NB4 (cell line): Measurements from ENCODE around the gene TPBGL.

Experiments
- DNase-seq: peaks from one replicate; pipeline ENCODE4 v3.0.0; 2010; ENCODE audit warnings: low read depth
- H3K4me3 ChIP-seq: one replicate; pipeline ENCODE4 v1.5.1; 2011; ENCODE audit warnings: mild to moderate bottlenecking, low read depth, low read length, moderate library complexity
- CTCF ChIP-seq: IDR thresholded peaks from one replicate; pipeline ENCODE4 v1.5.1; 2012; ENCODE audit warnings: low read depth, low read length
- MYC ChIP-seq: IDR thresholded peaks from 2 replicates; pipeline ENCODE4 v1.6.1; 2011; ENCODE audit warnings: low read depth, low read length
- POLR2A ChIP-seq: IDR thresholded peaks from 2 replicates; pipeline ENCODE4 v1.6.1; 2011; ENCODE audit warnings: mild to moderate bottlenecking; ENCODE audit not compliant: insufficient read length; ENCODE audit errors: extremely low read depth
- TF ChIP-seq, protein P1 (sequence below): IDR thresholded peaks from 2 replicates; pipeline ENCODE4 v1.6.1; 2011; ENCODE audit warnings: low read depth, low read length

The TPBGL gene

GRCh38 chr11:75195167-75195962 lies 45.2 kb upstream of the TPBGL start:
- DNase-seq = no peak
- TF ChIP-seq MYC (no peak), POLR2A (no peak), CTCF (no peak)
- TF ChIP-seq, protein P1, sequence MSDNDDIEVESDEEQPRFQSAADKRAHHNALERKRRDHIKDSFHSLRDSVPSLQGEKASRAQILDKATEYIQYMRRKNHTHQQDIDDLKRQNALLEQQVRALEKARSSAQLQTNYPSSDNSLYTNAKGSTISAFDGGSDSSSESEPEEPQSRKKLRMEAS = no peak
- no peak overlapping the region for H3K4me3 ChIP-seq

GRCh38 chr11:75196426-75196825 lies 44.1 kb upstream of the TPBGL start:
- no peak overlapping the region for H3K4me3 ChIP-seq
- no peak for DNase-seq
- TF ChIP-seq MYC (no peak), POLR2A (no peak), CTCF (no peak)
- TF ChIP-seq, protein P1 = no peak

DNA sequence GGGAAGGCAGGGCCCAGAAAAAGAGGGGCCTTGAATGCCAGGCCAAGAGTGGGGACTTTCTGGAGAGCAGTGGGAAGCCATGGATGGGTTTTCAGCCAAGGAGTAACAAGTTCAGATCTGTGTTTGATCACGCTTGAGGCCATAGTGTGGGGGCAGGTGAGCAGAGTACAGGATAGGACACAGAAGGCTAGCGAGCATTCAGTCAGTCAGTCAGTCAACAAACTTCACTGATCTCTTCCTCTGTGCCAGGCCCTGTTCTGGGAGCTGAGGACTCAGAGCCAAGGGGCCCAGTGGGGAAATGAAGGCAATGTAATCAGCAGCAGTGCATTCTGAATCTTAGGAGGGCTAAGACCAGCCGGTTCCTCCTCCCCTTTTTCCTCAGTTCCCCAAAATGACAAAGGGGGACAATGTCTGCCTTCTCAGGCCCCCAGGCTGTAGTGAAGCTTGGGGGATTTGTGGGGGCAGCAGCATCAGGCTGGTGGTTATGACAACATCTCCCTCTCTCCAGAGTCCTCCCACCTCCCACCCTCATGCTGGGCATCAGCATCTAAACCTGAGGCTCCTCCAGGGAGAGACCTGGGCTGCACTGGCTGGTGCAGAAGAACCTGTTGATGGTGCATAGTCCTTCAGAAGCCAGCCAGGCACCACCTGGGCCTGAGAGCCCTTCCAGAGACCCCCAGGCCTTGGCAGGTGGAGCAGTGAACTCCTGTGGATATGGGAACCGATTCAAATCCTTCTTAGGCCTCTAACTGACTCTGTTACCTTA lies 42.9 kb upstream of the TPBGL start:
- DNase-seq = no peak
- TF ChIP-seq POLR2A (no peak), CTCF (no peak), MYC (no peak)
- TF ChIP-seq, protein P1 = no peak
- H3K4me3 ChIP-seq = no peak overlapping the region

DNA sequence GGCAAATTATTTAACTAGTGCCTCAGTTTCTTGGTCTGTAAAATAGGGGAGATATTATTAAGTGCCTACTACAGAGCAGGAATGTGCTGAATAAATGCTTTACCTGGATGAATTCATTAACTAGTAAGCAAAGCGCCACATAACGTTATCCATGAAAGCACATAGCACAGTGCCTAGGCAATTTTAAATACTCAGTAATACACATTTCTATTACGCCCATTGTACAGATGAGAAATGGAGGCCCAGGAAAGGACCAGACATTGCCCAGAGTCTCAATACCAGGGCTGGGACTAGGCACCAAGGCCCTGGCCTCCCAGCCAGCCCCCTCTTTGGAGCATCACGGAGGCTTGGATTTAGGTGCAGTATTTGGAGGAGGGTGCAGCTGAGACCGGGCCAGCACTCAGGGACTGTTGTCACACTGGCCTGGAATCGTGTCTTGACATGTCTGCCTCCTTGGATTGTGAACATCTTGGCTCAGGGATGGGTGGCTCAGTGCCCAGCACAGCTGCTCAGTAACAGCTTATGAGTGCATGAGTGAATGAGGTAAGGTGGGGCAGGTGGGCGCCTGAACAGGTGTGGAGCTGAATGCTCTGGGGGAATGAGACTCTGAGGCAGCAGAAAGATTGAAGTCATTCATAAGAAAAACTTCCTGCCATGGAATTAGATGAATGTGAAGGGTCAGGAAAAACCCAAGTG lies 42.1 kb upstream of the TPBGL start:
- DNase-seq = no peak
- H3K4me3 ChIP-seq = no peak overlapping the region
- TF ChIP-seq, protein P1 = no peak
- TF ChIP-seq POLR2A = no peak
- no peak for TF ChIP-seq CTCF
- no peak for TF ChIP-seq MYC

DNA sequence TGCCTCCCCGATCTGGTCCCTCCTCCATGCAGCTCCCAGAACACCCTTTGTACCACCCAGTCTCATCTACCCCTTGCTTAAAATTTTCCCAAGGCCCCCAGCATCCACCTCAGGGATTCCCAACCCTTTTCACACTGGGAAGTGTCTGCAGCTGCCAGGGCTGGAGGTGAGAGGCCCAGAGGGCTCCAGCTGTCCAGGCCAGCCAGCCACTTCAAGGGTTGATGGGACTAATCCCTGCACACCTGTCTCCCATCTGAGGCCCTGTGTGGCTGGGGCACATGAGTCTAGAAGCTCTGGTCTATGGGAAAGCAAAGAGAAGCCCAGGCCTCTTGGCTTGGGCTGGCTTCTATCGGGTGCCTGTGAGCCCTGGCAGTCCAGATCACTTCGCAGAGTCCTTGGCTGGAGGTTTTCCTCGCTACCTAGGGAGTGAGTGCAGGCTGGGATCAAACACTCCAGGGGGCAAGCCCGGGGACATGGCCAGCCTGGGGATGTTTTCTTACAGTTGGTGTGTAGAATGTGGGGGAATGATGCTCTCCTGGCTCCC lies 41.1 kb upstream of the TPBGL start:
- TF ChIP-seq MYC (no peak), CTCF (no peak), POLR2A (no peak)
- TF ChIP-seq, protein P1 = no peak
- no peak for DNase-seq
- H3K4me3 ChIP-seq = no peak overlapping the region
